ENCODE results near the gene PPM1L.

The PPM1L gene

GRCh38 chr3:160780245-160780644 lies 24.2 kb downstream of the PPM1L start:
- Mint-ChIP-seq H3K9me3 (ENCODE audit: low read depth) (no peaks in the 10 kb centered on the region), H3K4me3 (no peak overlapping the region), H3K36me3 (no peaks in the 10 kb centered on the region), H3K4me1 (ENCODE audit: low read depth) (no peaks in the 10 kb centered on the region), H3K27me3 (no peaks in the 10 kb centered on the region), H3K27ac (no peak overlapping the region)

GRCh38 chr3:160781402-160781801 lies 25.4 kb downstream of the PPM1L start:
- H3K4me1 Mint-ChIP-seq (ENCODE audit: low read depth) = no peaks in the 10 kb centered on the region
- H3K4me3 Mint-ChIP-seq = no peak overlapping the region
- H3K27ac Mint-ChIP-seq = no peak overlapping the region
- H3K27me3 Mint-ChIP-seq = no peaks in the 10 kb centered on the region
- H3K36me3 Mint-ChIP-seq = no peaks in the 10 kb centered on the region
- H3K9me3 Mint-ChIP-seq (ENCODE audit: low read depth) = no peaks in the 10 kb centered on the region

GRCh38 chr3:160781863-160782262 lies 25.8 kb downstream of the PPM1L start:
- Mint-ChIP-seq H3K4me1 (ENCODE audit: low read depth) (no peaks in the 10 kb centered on the region), H3K27ac (no peak overlapping the region), H3K4me3 (no peak overlapping the region), H3K36me3 (peaks cover 2% of the 10 kb centered on the region), H3K27me3 (peaks cover 1% of the 10 kb centered on the region), H3K9me3 (ENCODE audit: low read depth) (peaks cover 3% of the 10 kb centered on the region)

- no peaks in the 10 kb centered on the region for H3K4me1 Mint-ChIP-seq (ENCODE audit: low read depth)
- H3K27ac Mint-ChIP-seq = no peak overlapping the region
- peaks cover 14% of the 10 kb centered on the region for H3K9me3 Mint-ChIP-seq (ENCODE audit: low read depth)
- no peak overlapping the region for H3K4me3 Mint-ChIP-seq
- peaks cover 7% of the 10 kb centered on the region for H3K36me3 Mint-ChIP-seq
- peaks cover 1% of the 10 kb centered on the region for H3K27me3 Mint-ChIP-seq
These were observed 28.8 kb downstream of the PPM1L start for GRCh38 chr3:160784853-160785252.

- H3K4me1 Mint-ChIP-seq (ENCODE audit: low read depth) = no peaks in the 10 kb centered on the region
- peaks cover 1% of the 10 kb centered on the region for H3K27me3 Mint-ChIP-seq
- H3K4me3 Mint-ChIP-seq = no peak overlapping the region
- H3K9me3 Mint-ChIP-seq (ENCODE audit: low read depth) = peaks cover 14% of the 10 kb centered on the region
- no peak overlapping the region for H3K27ac Mint-ChIP-seq
- H3K36me3 Mint-ChIP-seq = peaks cover 10% of the 10 kb centered on the region
These were observed 34.7 kb downstream of the PPM1L start for GRCh38 chr3:160790726-160791125.

GRCh38 chr3:160792540-160792939 lies 36.5 kb downstream of the PPM1L start:
- Mint-ChIP-seq H3K27ac (no peak overlapping the region), H3K4me1 (ENCODE audit: low read depth) (no peaks in the 10 kb centered on the region)

GRCh38 chr3:160793722-160794252 lies 37.8 kb downstream of the PPM1L start:
- no peak overlapping the region for H3K27ac Mint-ChIP-seq
- H3K4me1 Mint-ChIP-seq (ENCODE audit: low read depth) = no peaks in the 10 kb centered on the region
- peaks cover 6% of the 10 kb centered on the region for H3K36me3 Mint-ChIP-seq
- H3K9me3 Mint-ChIP-seq (ENCODE audit: low read depth) = no peaks in the 10 kb centered on the region
- H3K27me3 Mint-ChIP-seq = no peaks in the 10 kb centered on the region
- H3K4me3 Mint-ChIP-seq = no peak overlapping the region

More at GRCh38 chr3:160792540-160792939, 36.5 kb downstream of the PPM1L start:
- peaks cover 4% of the 10 kb centered on the region for H3K9me3 Mint-ChIP-seq (ENCODE audit: low read depth)
- peaks cover 9% of the 10 kb centered on the region for H3K36me3 Mint-ChIP-seq
- no peaks in the 10 kb centered on the region for H3K27me3 Mint-ChIP-seq
- H3K4me3 Mint-ChIP-seq = no peak overlapping the region

- Mint-ChIP-seq H3K36me3 (peaks cover 6% of the 10 kb centered on the region), H3K9me3 (ENCODE audit: low read depth) (no peaks in the 10 kb centered on the region), H3K27me3 (no peaks in the 10 kb centered on the region), H3K4me1 (ENCODE audit: low read depth) (no peaks in the 10 kb centered on the region), H3K27ac (no peak overlapping the region), H3K4me3 (no peak overlapping the region)
These were observed 40.2 kb downstream of the PPM1L start for GRCh38 chr3:160796089-160796812.

- no peaks in the 10 kb centered on the region for H3K27me3 Mint-ChIP-seq
- H3K4me1 Mint-ChIP-seq (ENCODE audit: low read depth) = peaks cover under 1% of the 10 kb centered on the region
- no peak overlapping the region for H3K4me3 Mint-ChIP-seq
- no peaks in the 10 kb centered on the region for H3K9me3 Mint-ChIP-seq (ENCODE audit: low read depth)
- H3K27ac Mint-ChIP-seq = no peak overlapping the region
- peaks cover 3% of the 10 kb centered on the region for H3K36me3 Mint-ChIP-seq
These were observed 40.8 kb downstream of the PPM1L start for GRCh38 chr3:160796813-160797164.

- no peaks in the 10 kb centered on the region for H3K9me3 Mint-ChIP-seq (ENCODE audit: low read depth)
- peaks cover 3% of the 10 kb centered on the region for H3K36me3 Mint-ChIP-seq
- H3K27me3 Mint-ChIP-seq = no peaks in the 10 kb centered on the region
- H3K27ac Mint-ChIP-seq = no peak overlapping the region
- H3K4me3 Mint-ChIP-seq = no peak overlapping the region
- H3K4me1 Mint-ChIP-seq (ENCODE audit: low read depth) = peaks cover 6% of the 10 kb centered on the region
These were observed 41.3 kb downstream of the PPM1L start for GRCh38 chr3:160797356-160797755.

GRCh38 chr3:160801386-160802118 lies 45.5 kb downstream of the PPM1L start:
- peaks cover 6% of the 10 kb centered on the region for H3K4me1 Mint-ChIP-seq (ENCODE audit: low read depth)
- peaks cover 6% of the 10 kb centered on the region for H3K36me3 Mint-ChIP-seq
- no peak overlapping the region for H3K4me3 Mint-ChIP-seq
- H3K9me3 Mint-ChIP-seq (ENCODE audit: low read depth) = no peaks in the 10 kb centered on the region
- peaks cover 2% of the 10 kb centered on the region for H3K27me3 Mint-ChIP-seq
- H3K27ac Mint-ChIP-seq = no peak overlapping the region

GRCh38 chr3:160804762-160805161 lies 48.7 kb downstream of the PPM1L start:
- no peaks in the 10 kb centered on the region for H3K9me3 Mint-ChIP-seq (ENCODE audit: low read depth)
- H3K36me3 Mint-ChIP-seq = peaks cover 3% of the 10 kb centered on the region
- peaks cover 2% of the 10 kb centered on the region for H3K27me3 Mint-ChIP-seq
- no peak overlapping the region for H3K27ac Mint-ChIP-seq
- peaks cover 6% of the 10 kb centered on the region for H3K4me1 Mint-ChIP-seq (ENCODE audit: low read depth)
- H3K4me3 Mint-ChIP-seq = no peak overlapping the region

- peaks cover 6% of the 10 kb centered on the region for H3K4me1 Mint-ChIP-seq (ENCODE audit: low read depth)
- no peaks in the 10 kb centered on the region for H3K9me3 Mint-ChIP-seq (ENCODE audit: low read depth)
- H3K27me3 Mint-ChIP-seq = peaks cover 2% of the 10 kb centered on the region
These were observed 50.1 kb downstream of the PPM1L start for GRCh38 chr3:160806094-160806493.

GRCh38 chr3:160806686-160807085 lies 50.7 kb downstream of the PPM1L start:
- H3K9me3 Mint-ChIP-seq (ENCODE audit: low read depth) = no peaks in the 10 kb centered on the region
- H3K27me3 Mint-ChIP-seq = peaks cover 2% of the 10 kb centered on the region
- no peak overlapping the region for H3K4me3 Mint-ChIP-seq
- H3K27ac Mint-ChIP-seq = no peak overlapping the region
- peaks cover 3% of the 10 kb centered on the region for H3K36me3 Mint-ChIP-seq
- H3K4me1 Mint-ChIP-seq (ENCODE audit: low read depth) = peaks cover 6% of the 10 kb centered on the region

More at GRCh38 chr3:160806094-160806493, 50.1 kb downstream of the PPM1L start:
- no peak overlapping the region for H3K27ac Mint-ChIP-seq
- H3K36me3 Mint-ChIP-seq = peaks cover 3% of the 10 kb centered on the region
- no peak overlapping the region for H3K4me3 Mint-ChIP-seq

GRCh38 chr3:160808838-160809237 lies 52.8 kb downstream of the PPM1L start:
- Mint-ChIP-seq H3K36me3 (peaks cover 3% of the 10 kb centered on the region), H3K27ac (no peak overlapping the region), H3K4me1 (ENCODE audit: low read depth) (no peaks in the 10 kb centered on the region), H3K4me3 (no peak overlapping the region), H3K9me3 (ENCODE audit: low read depth) (no peaks in the 10 kb centered on the region), H3K27me3 (peaks cover 2% of the 10 kb centered on the region)

Measured in activated naive CD8-positive, alpha-beta T cell (primary cell).